Liver (tissue), 9 donors: ENCODE data around the gene PCDH1. TPM values are rescaled to one million over a fixed set of nuclear protein-coding genes. Genes with fewer than 3 reads are reported as not detected.

Experiments
- DNase-seq: peaks from one replicate; pipeline ENCODE4 v3.0.0-alpha.2; 2017; ENCODE audit warnings: low spot score
- H3K27ac ChIP-seq, 2 donors: one replicate each; pipeline ENCODE4 v1.7.0; 2013; ENCODE audit warnings: inconsistent platforms in 2 of 2, low read length in 2 of 2, control low read depth in 1 of 2, low read depth in 1 of 2, mild to moderate bottlenecking in 1 of 2
- H3K27me3 ChIP-seq, 4 donors: one replicate each; pipeline versions ENCODE4 v1.6.1 to v1.7.0; 2013; ENCODE audit warnings: low read length in 3 of 4, inconsistent platforms in 1 of 4, mild to moderate bottlenecking in 1 of 4, moderate library complexity in 1 of 4; ENCODE audit not compliant: control insufficient read depth in 4 of 4, insufficient read depth in 4 of 4
- H3K36me3 ChIP-seq, 4 donors: one replicate each; pipeline versions ENCODE4 v1.6.1 to v1.7.0; 2013; ENCODE audit warnings: low read length in 3 of 4, mild to moderate bottlenecking in 3 of 4, low read depth in 1 of 4, moderate library complexity in 1 of 4; ENCODE audit not compliant: control insufficient read depth in 4 of 4, insufficient read depth in 3 of 4
- H3K4me1 ChIP-seq, 4 donors: one replicate each; pipeline versions ENCODE4 v1.6.1 to v1.7.0; 2013; ENCODE audit warnings: low read length in 3 of 4, mild to moderate bottlenecking in 3 of 4, moderate library complexity in 1 of 4; ENCODE audit not compliant: control insufficient read depth in 4 of 4, insufficient read depth in 4 of 4
- H3K4me3 ChIP-seq, 3 donors: one replicate each; pipeline versions ENCODE4 v1.6.1 to v1.7.0; 2013; ENCODE audit warnings: low read length in 3 of 3, control low read depth in 1 of 3, low read depth in 1 of 3, mild to moderate bottlenecking in 1 of 3
- H3K9ac ChIP-seq, 2 donors: one replicate each; pipeline ENCODE4 v1.7.0; 2013; ENCODE audit warnings: low read length in 2 of 2, mild to moderate bottlenecking in 2 of 2, moderate library complexity in 2 of 2, control low read depth in 1 of 2, low read depth in 1 of 2
- H3K9me3 ChIP-seq, 4 donors: one replicate each; pipeline versions ENCODE4 v1.6.1 to v1.7.0; 2013; ENCODE audit warnings: low read length in 3 of 4; ENCODE audit not compliant: control insufficient read depth in 4 of 4
- EGR1 ChIP-seq, 2 donors: IDR thresholded peaks; 2 replicates each; pipeline ENCODE4 v1.6.1; 2016 to 2018; ENCODE audit warnings: antibody characterized with exemption in 2 of 2, low read depth in 2 of 2
- FOXA1 ChIP-seq: IDR thresholded peaks from 2 replicates; pipeline ENCODE4 v1.6.1; 2016; ENCODE audit warnings: antibody characterized with exemption
- FOXA2 ChIP-seq: IDR thresholded peaks from 2 replicates; pipeline ENCODE4 v1.6.1; 2016; ENCODE audit warnings: antibody characterized with exemption
- GABPA ChIP-seq, 2 donors: IDR thresholded peaks in 1 of 2; conservative IDR thresholded peaks in 1 of 2; 2 replicates each; pipeline ENCODE4 v1.6.1; 2016; ENCODE audit warnings: antibody characterized with exemption in 2 of 2, mild to moderate bottlenecking in 1 of 2, moderate library complexity in 1 of 2
- HNF4A ChIP-seq, 2 donors: conservative IDR thresholded peaks; 2 replicates each; pipeline ENCODE4 v1.6.1; 2016; ENCODE audit warnings: antibody characterized with exemption in 2 of 2, mild to moderate bottlenecking in 2 of 2
- HNF4G ChIP-seq: IDR thresholded peaks from 2 replicates; pipeline ENCODE4 v1.6.1; 2016; ENCODE audit warnings: antibody characterized with exemption
- JUND ChIP-seq, 2 donors: IDR thresholded peaks; 2 replicates each; pipeline ENCODE4 v1.6.1; 2016; ENCODE audit warnings: antibody characterized with exemption in 2 of 2
- NR2F2 ChIP-seq: IDR thresholded peaks from 2 replicates; pipeline ENCODE4 v1.6.1; 2016; ENCODE audit warnings: antibody characterized with exemption
- RAD21 ChIP-seq, 2 donors: IDR thresholded peaks; 2 replicates each; pipeline ENCODE4 v1.6.1; 2016; ENCODE audit warnings: antibody characterized with exemption in 2 of 2, mild to moderate bottlenecking in 2 of 2
- RXRA ChIP-seq, 2 donors: IDR thresholded peaks; 2 replicates each; pipeline ENCODE4 v1.6.1; 2017 to 2018; ENCODE audit warnings: antibody characterized with exemption in 2 of 2, mild to moderate bottlenecking in 1 of 2
- SP1 ChIP-seq: IDR thresholded peaks from 2 replicates; pipeline ENCODE4 v1.6.1; 2018; ENCODE audit warnings: antibody characterized with exemption, mild to moderate bottlenecking
- TAF1 ChIP-seq: conservative IDR thresholded peaks from 2 replicates; pipeline ENCODE4 v1.6.1; 2016; ENCODE audit warnings: antibody characterized with exemption, mild to moderate bottlenecking
- YY1 ChIP-seq: IDR thresholded peaks from 2 replicates; pipeline ENCODE4 v1.6.1; 2016; ENCODE audit warnings: antibody characterized with exemption, mild to moderate bottlenecking
- WGBS: extraction: QIAGEN DNeasy Blood & Tissue Kit; methylation state at CpG from one replicate; pipeline ENCODE4 v1.1.7; 2013; 5-methylcytosine and 5-hydroxymethylcytosine counted together
- polyA plus RNA-seq, 2 donors: library from polyadenylated mRNA; stranded (reverse) in 1 of 2; unstranded in 1 of 2; fragments of 200-250 nt in 1 of 2; fragments of >200 nt in 1 of 2; fragmentation: Nextera tagmentation in 1 of 2; extraction: Ambion mirVana in 1 of 2; gene quantifications; one replicate each; pipeline versions ENCODE4 v1.2.1 to v1.2.3, GENCODE V29; 2013 to 2015
- total RNA-seq, 2 donors: library from RNA; depleted of rRNA; stranded (reverse); fragments of >200 nt; gene quantifications; one replicate each; pipeline ENCODE4 v1.2.3, GENCODE V29; 2014
- TF ChIP-seq, protein P1 (sequence below): IDR thresholded peaks from 2 replicates; pipeline ENCODE4 v1.6.1; 2016; ENCODE audit warnings: antibody characterized with exemption
- TF ChIP-seq, protein P2 (sequence below): IDR thresholded peaks from 2 replicates; pipeline ENCODE4 v1.6.1; 2016; ENCODE audit warnings: antibody characterized with exemption, mild to moderate bottlenecking
- TF ChIP-seq, protein P3 (sequence below): IDR thresholded peaks from 2 replicates; pipeline ENCODE4 v1.6.1; 2016; ENCODE audit warnings: antibody characterized with exemption
- TF ChIP-seq, protein P4 (sequence below): fragments of 150-350 bp; IDR thresholded peaks from 2 replicates; pipeline ENCODE4 v1.5.1; 2017; ENCODE audit warnings: improper control_type of control experiment, low read depth, low read length; ENCODE audit not compliant: missing input control
- donor health status: healthy.
- donor health status: healthy.
- donor health status: healthy.
- donor health status: healthy.
- donor health status: healthy.

PCDH1 gene
- total and polyA plus RNA-seq, 4 donors = 9.3 to 52.8 (median 15.0) TPM

DNA sequence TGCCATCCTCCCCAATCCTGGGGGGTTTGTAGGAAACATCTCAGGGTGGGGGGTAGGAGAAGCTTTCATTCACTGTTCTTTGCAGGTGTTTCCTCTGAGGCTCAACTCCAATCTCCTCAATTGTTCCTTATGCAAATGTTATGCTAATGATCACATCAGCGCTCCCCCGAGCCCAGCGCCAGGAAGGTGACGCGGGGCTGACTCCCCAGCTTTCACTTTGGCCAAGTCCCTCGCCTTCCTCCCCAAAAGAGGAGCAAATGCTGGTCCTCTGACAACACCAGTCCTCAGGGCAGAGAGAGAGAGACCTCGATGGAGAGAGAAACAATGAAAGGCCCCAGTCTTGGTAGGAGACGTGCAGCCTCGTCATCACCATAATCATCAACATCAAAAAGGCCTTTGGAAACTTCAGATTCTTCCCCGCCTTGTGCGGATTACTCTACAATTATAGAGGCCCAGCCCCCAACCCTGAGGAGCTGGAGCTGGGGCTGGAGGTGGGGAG is 39.1 kb downstream of the PCDH1 start:
- DNase-seq = no peak
- 86% methylated on average over 11 of the region's 11 CpGs for WGBS
- TF ChIP-seq HNF4A (conservative IDR thresholded peaks at IDR 0.05) (no peak), NR2F2 (no peak), HNF4G (no peak), FOXA2 (no peak), FOXA1 (no peak), SP1 (no peak), RAD21 (IDR thresholded peaks at IDR 0.05) (no peak), JUND (IDR thresholded peaks at IDR 0.05) (no peak), TAF1 (no peak), GABPA (IDR thresholded peaks at IDR 0.05 in 1 of 2, conservative IDR thresholded peaks at IDR 0.05 in 1 of 2) (no peak)
- TF ChIP-seq, protein P1, sequence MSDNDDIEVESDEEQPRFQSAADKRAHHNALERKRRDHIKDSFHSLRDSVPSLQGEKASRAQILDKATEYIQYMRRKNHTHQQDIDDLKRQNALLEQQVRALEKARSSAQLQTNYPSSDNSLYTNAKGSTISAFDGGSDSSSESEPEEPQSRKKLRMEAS = no peak
- TF ChIP-seq, protein P2, sequence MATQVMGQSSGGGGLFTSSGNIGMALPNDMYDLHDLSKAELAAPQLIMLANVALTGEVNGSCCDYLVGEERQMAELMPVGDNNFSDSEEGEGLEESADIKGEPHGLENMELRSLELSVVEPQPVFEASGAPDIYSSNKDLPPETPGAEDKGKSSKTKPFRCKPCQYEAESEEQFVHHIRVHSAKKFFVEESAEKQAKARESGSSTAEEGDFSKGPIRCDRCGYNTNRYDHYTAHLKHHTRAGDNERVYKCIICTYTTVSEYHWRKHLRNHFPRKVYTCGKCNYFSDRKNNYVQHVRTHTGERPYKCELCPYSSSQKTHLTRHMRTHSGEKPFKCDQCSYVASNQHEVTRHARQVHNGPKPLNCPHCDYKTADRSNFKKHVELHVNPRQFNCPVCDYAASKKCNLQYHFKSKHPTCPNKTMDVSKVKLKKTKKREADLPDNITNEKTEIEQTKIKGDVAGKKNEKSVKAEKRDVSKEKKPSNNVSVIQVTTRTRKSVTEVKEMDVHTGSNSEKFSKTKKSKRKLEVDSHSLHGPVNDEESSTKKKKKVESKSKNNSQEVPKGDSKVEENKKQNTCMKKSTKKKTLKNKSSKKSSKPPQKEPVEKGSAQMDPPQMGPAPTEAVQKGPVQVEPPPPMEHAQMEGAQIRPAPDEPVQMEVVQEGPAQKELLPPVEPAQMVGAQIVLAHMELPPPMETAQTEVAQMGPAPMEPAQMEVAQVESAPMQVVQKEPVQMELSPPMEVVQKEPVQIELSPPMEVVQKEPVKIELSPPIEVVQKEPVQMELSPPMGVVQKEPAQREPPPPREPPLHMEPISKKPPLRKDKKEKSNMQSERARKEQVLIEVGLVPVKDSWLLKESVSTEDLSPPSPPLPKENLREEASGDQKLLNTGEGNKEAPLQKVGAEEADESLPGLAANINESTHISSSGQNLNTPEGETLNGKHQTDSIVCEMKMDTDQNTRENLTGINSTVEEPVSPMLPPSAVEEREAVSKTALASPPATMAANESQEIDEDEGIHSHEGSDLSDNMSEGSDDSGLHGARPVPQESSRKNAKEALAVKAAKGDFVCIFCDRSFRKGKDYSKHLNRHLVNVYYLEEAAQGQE = no peak
- TF ChIP-seq, protein P3, sequence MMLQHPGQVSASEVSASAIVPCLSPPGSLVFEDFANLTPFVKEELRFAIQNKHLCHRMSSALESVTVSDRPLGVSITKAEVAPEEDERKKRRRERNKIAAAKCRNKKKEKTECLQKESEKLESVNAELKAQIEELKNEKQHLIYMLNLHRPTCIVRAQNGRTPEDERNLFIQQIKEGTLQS = no peak
- Histone ChIP-seq H3K36me3 (no peaks in the 10 kb centered on the region), H3K27me3 (no peaks in the 10 kb centered on the region), H3K9ac (no peak overlapping the region), H3K9me3 (no peaks in the 10 kb centered on the region), H3K27ac (no peak overlapping the region), H3K4me3 (no peak overlapping the region), H3K4me1 (peaks cover 19 to 37% (median 28%) of the 10 kb centered on the region in 4 donors)

DNA sequence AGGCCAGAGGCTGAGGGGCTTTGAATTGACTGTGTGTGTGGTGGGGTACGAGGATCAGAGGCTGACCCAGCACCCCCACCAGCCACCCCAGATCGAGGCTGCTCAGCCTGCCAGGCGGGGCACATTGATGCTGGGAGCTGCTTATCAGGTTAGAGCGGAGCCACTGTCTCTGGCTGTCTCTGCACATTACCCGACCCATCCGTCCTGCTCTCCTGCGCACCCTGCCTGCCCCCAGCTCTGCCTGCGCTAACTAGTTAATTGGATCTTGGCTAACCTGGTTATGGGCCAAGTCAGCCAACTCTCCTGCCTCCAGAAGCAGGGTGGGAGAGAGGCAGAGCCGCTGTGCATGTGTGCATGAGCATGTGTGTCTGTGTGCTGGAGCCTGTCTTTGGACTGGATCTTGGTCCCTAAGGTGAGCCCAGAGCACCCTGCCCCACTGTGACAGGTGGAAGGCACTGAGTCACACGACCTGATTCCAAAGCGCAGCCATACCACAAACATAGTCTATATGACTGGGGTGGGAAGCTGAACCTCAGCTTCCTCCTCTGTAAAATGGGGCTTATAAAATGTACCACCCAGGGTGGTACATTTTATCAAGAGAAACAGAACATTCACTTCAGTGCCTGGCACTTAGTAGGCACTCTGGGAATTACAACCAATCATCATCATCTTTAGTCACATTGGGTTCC is 39.7 kb downstream of the PCDH1 start:
- no peak for DNase-seq
- TF ChIP-seq GABPA (IDR thresholded peaks at IDR 0.05 in 1 of 2, conservative IDR thresholded peaks at IDR 0.05 in 1 of 2) (no peak), FOXA1 (no peak), YY1 (no peak), FOXA2 (no peak), SP1 (no peak), TAF1 (no peak), RXRA (IDR thresholded peaks at IDR 0.05) (no peak), RAD21 (IDR thresholded peaks at IDR 0.05) (no peak), EGR1 (IDR thresholded peaks at IDR 0.05; ENCODE audit: low read depth in 2 of 2) (no peak), HNF4G (no peak)
- TF ChIP-seq, protein P2 = no peak
- TF ChIP-seq, protein P4, sequence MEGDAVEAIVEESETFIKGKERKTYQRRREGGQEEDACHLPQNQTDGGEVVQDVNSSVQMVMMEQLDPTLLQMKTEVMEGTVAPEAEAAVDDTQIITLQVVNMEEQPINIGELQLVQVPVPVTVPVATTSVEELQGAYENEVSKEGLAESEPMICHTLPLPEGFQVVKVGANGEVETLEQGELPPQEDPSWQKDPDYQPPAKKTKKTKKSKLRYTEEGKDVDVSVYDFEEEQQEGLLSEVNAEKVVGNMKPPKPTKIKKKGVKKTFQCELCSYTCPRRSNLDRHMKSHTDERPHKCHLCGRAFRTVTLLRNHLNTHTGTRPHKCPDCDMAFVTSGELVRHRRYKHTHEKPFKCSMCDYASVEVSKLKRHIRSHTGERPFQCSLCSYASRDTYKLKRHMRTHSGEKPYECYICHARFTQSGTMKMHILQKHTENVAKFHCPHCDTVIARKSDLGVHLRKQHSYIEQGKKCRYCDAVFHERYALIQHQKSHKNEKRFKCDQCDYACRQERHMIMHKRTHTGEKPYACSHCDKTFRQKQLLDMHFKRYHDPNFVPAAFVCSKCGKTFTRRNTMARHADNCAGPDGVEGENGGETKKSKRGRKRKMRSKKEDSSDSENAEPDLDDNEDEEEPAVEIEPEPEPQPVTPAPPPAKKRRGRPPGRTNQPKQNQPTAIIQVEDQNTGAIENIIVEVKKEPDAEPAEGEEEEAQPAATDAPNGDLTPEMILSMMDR = no peak
- TF ChIP-seq, protein P3 = no peak
- Histone ChIP-seq H3K9ac (no peak overlapping the region), H3K4me3 (no peak overlapping the region), H3K27me3 (no peaks in the 10 kb centered on the region), H3K4me1 (peaks cover 17 to 34% (median 24%) of the 10 kb centered on the region in 4 donors), H3K27ac (no peak overlapping the region), H3K9me3 (no peaks in the 10 kb centered on the region), H3K36me3 (no peaks in the 10 kb centered on the region)
- 84% methylated on average over 11 of the region's 11 CpGs for WGBS
